ENCODE measurements around the gene OSBPL6. TPM values are rescaled to one million over a fixed set of nuclear protein-coding genes. Genes with fewer than 3 reads are reported as not detected.
A peak's percentile ranks its signal among the peaks of the same experiment; 100 is the strongest.

OSBPL6 gene
- total RNA-seq, 2 experiments from 2014 or later = 0.73 to 2.9 TPM

DNA sequence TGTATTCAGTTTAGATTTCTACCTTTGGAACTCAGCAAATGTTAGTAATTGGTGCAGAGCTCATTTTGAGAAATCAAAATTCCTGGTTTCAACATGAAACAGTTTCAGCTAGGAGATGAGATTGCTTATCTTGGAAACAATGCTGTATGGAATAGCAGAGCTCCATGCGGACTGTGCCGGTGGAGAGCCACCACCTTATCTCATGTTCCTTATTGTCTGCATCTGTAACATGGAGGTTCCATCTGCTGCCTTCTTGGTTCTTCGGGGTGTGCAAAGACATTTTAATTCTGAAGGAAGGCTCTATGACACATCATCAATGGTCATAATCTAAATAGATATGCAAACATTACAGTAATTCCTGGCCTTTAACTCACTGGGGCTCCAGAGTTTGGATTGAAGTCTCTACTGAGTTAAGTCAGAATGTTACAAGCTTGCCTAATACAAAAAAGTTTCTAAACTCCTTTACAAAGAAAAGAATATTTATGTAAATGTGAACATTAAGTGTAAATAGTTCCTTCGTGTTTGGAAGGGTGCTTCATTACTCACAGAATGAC lies 191.4 kb downstream of the OSBPL6 start:
- no peak for DNase-seq
- CTCF ChIA-PET = interaction anchor here (1.3 to 3.2 kb wide), 3 partner anchors 9 to 29 kb away, joined by 3 to 9 read pairs (median 5); no protein-coding TSS in a partner anchor
- Mint-ChIP-seq H3K4me3 (no peak overlapping the region), H3K27me3 (peaks cover 5% of the 10 kb centered on the region), H3K9me3 (ENCODE audit: low read depth) (no peaks in the 10 kb centered on the region), H3K4me1 (peaks cover 19% of the 10 kb centered on the region), H3K36me3 (peaks cover 4% of the 10 kb centered on the region), H3K27ac (peak overlapping the region; percentile 16)
- ATAC-seq = no peak

DNA sequence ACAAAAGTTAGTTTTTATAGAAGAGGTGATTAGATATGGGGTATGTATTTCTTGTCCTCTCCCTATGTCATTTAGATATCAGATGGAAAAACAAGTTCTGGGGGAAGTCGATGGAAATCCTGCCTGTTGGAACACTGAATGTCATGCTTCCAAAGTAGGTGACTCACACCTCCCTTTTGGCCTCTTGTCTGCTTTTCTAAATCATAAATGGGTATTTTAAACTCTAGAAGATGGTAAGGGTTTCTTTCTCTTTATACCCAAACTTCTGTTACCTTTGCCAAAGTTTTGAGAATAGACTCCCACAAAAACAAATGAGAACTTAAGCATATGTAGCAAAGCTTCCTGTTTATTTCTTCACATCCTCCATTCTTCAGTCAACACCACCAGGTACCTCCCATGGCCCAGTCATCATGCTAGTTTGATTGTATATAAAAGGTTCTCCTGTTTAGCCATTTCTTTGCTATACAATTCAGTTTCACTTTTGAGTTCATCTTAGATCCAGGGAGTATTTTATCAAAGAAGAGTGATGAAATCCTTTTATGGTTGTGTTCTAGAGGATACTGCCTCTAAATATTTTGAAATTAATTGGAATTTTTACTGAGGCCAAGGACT lies 192.8 kb downstream of the OSBPL6 start:
- Mint-ChIP-seq H3K4me3 (no peak overlapping the region), H3K27ac (peak overlapping the region; percentile 70), H3K36me3 (peaks cover 4% of the 10 kb centered on the region), H3K9me3 (ENCODE audit: low read depth) (no peaks in the 10 kb centered on the region), H3K27me3 (peaks cover 9% of the 10 kb centered on the region), H3K4me1 (peaks cover 10% of the 10 kb centered on the region)
- ATAC-seq = peak; percentile 75
- CTCF ChIA-PET = interaction anchor here (1.0 to 3.2 kb wide), 4 partner anchors 8 to 111 kb away, joined by 3 to 9 read pairs (median 4); no protein-coding TSS in a partner anchor
- DNase-seq = no peak

DNA sequence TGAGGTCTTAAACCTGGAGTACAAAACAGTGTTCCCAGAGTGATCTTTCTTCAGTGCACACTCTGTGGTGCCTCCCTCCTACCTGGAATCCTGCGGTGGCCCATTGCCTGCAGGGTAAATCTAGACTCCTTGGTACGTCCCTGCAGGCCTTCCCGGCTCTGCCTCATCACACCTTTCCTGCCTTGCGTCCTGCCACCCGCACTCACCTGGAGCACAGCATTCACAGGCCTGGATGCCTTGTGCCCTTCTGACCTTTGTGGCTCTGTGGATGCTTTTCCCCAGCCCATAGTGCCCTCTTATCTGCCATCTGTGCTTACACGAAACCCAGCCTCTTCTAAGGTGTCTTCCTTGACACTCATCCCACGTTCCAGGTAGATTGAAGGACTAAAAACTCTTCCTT lies 194.0 kb downstream of the OSBPL6 start:
- no peak overlapping the region for H3K27ac Mint-ChIP-seq
- no peak overlapping the region for H3K4me3 Mint-ChIP-seq
- ATAC-seq = no peak
- H3K36me3 Mint-ChIP-seq = peaks cover 4% of the 10 kb centered on the region
- H3K4me1 Mint-ChIP-seq = peaks cover 10% of the 10 kb centered on the region
- DNase-seq = no peak
- CTCF ChIA-PET = no interaction called here
- peaks cover 15% of the 10 kb centered on the region for H3K27me3 Mint-ChIP-seq
- H3K9me3 Mint-ChIP-seq (ENCODE audit: low read depth) = no peaks in the 10 kb centered on the region

DNA sequence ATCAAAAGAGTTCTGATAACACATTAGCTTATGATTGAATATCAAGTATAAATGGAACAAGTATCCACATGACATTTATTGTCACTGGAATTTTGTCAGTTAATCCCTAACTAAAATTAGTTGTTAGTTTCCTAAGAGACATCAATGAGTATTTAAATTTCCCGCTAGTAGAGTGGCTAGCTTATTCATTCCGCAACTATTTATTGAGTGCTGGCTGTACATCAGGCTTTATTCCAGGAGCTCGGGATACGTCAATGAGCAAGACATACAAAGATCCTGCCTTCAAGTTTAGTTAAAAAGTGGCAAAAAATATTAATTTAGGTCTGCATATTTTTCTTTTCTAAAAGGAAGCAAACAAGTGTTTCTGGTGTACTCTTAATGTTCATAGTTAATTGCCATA lies 197.4 kb downstream of the OSBPL6 start:
- DNase-seq = no peak
- H3K9me3 Mint-ChIP-seq (ENCODE audit: low read depth) = no peaks in the 10 kb centered on the region
- peaks cover 4% of the 10 kb centered on the region for H3K36me3 Mint-ChIP-seq
- no peak overlapping the region for H3K27ac Mint-ChIP-seq
- ATAC-seq = no peak
- H3K4me1 Mint-ChIP-seq = peaks cover 8% of the 10 kb centered on the region
- peaks cover 18% of the 10 kb centered on the region for H3K27me3 Mint-ChIP-seq
- CTCF ChIA-PET = interaction anchor here (1.3 to 2.2 kb wide), 3 partner anchors 10 to 59 kb away, joined by 4 to 14 read pairs (median 5); partner anchors contain the start of genes PJVK and PRKRA
- H3K4me3 Mint-ChIP-seq = no peak overlapping the region

DNA sequence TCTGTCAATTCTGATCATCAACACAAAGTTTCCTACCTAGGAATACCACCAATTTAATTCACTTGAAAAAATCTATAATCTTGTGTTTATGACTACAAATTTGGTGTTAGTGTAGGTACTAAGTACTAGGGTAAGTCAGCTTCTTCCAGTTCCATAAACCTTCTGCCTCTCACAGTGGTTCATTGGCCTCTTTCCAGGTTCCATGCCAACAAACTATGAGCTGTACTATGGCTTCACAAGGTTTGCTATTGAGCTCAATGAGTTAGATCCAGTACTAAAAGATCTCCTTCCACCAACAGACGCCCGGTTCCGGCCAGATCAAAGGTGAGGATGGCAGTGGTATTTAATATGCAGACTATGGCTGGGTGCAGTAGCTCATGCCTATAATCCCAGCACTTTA lies 197.9 kb downstream of the OSBPL6 start:
- Mint-ChIP-seq H3K36me3 (peaks cover 2% of the 10 kb centered on the region), H3K9me3 (ENCODE audit: low read depth) (no peaks in the 10 kb centered on the region), H3K27me3 (peaks cover 18% of the 10 kb centered on the region), H3K27ac (no peak overlapping the region), H3K4me3 (no peak overlapping the region), H3K4me1 (peaks cover 6% of the 10 kb centered on the region)
- ATAC-seq = no peak
- CTCF ChIA-PET = interaction anchor here (0.8 to 2.2 kb wide), 4 partner anchors 9 to 59 kb away, joined by 3 to 14 read pairs (median 4); partner anchors contain the start of genes PJVK and PRKRA
- DNase-seq = no peak

DNA sequence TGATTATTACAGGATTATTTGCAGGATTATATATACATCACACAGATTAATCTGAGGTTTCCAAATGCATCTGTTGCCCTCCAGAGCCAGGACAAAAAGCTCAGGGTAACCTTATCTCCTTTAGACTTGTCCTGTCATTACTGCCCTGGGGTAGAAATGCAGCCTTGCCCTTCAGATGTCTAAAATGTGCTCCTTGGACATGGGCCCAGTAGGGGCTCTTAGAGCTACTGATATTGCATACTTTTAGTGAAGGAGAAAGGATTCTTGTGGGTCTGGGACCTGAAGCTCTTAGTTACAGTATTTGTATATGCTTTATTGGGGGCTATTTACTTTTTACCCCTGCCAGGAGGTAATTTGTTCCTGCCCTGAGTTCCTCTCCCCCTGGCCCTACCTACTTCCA lies 200.5 kb downstream of the OSBPL6 start:
- no peaks in the 10 kb centered on the region for H3K9me3 Mint-ChIP-seq (ENCODE audit: low read depth)
- no peak overlapping the region for H3K4me3 Mint-ChIP-seq
- CTCF ChIA-PET = interaction anchor here (0.7 to 5.9 kb wide), 11 partner anchors 9 to 481 kb away, joined by 3 to 139 read pairs (median 6); partner anchors contain the start of gene PLEKHA3
- H3K4me1 Mint-ChIP-seq = peaks cover 8% of the 10 kb centered on the region
- no peaks in the 10 kb centered on the region for H3K36me3 Mint-ChIP-seq
- no peak for DNase-seq
- H3K27me3 Mint-ChIP-seq = peaks cover 18% of the 10 kb centered on the region
- ATAC-seq = no peak
- H3K27ac Mint-ChIP-seq = no peak overlapping the region

DNA sequence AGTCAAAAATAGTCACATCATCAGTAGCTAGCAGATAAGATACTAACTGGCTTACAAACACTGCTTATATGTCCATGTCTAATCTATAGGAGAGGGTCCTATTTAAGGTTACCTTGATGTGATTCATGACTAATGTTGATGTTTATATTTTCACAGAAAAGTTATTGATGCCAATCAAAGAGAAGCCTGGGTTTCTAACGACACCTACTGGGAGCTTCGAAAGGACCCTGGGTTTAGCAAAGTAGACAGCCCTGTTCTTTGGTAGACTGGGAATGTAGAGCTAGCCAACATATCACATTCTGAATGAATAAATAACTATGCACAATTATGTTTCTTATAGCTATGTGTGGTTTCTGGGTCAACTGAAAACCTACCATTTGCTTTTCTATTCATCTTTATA lies 201.0 kb downstream of the OSBPL6 start:
- H3K36me3 Mint-ChIP-seq = no peaks in the 10 kb centered on the region
- no peak overlapping the region for H3K4me3 Mint-ChIP-seq
- peaks cover 18% of the 10 kb centered on the region for H3K27me3 Mint-ChIP-seq
- no peak for ATAC-seq
- CTCF ChIA-PET = interaction anchor here (0.7 to 5.9 kb wide), 11 partner anchors 9 to 481 kb away, joined by 3 to 139 read pairs (median 6); partner anchors contain the start of gene PLEKHA3
- DNase-seq = no peak
- peaks cover 8% of the 10 kb centered on the region for H3K4me1 Mint-ChIP-seq
- H3K9me3 Mint-ChIP-seq (ENCODE audit: low read depth) = no peaks in the 10 kb centered on the region
- no peak overlapping the region for H3K27ac Mint-ChIP-seq

DNA sequence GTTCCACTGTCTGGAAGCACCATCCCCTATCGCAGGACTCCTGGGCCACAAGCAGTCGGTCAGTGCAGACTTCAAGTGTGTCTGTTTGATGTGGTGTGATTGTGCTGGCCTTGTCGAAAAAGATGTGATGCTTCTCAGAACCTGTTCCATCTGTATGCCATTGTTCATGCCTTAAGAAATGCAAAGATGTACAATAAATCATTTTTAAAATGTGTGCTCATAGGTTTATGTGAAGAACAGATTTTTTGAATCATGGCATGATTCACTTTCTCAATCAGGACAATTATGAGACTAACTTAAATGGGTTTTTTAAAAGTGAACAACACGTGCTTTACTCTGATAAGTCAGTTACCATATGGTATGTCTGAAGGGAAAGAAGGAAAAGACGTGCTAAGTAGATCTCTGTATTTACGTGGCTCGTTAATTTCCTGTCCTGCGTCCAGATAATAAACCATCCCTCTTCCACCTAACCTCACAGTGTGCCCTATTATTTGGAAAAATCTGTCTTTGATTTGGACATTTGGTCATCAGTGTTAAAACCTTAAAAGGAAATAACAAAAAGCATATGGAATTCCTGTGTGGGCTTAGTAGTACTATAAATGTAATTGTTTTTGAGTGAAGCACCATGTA lies 201.7 kb downstream of the OSBPL6 start:
- CTCF ChIA-PET = interaction anchor here (0.9 to 5.9 kb wide), 9 partner anchors 8 to 127 kb away, joined by 3 to 139 read pairs (median 6); no protein-coding TSS in a partner anchor

DNA sequence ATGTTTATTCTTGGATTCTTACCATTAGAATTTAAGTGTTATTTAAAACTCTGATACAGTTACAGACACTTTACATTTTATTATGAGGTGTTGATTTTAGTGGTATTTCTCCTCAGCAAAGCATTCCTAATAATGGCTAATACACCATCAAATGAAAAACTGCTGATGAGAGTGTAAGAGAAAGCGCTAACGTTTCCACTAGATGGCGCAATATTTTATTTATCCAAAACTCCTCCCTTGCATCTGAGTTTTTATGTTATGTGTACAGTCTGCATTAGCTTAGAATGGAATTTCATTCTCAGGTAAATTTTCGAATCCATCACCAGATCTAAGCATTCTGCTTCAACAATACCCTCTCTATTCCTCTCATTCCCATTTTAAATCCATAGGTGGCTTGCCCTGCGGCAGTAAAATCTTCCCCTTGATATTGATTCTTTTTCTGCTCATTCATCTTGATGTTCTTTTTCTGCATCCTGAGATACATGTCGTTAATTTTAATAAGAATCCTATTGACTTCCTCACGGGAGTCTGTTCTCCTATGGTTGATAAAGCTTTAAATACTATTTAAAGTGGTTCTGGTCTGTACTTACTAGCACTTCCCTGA lies 202.8 kb downstream of the OSBPL6 start:
- Mint-ChIP-seq H3K4me3 (no peak overlapping the region), H3K36me3 (peaks cover under 1% of the 10 kb centered on the region), H3K4me1 (peaks cover 16% of the 10 kb centered on the region), H3K9me3 (ENCODE audit: low read depth) (no peaks in the 10 kb centered on the region), H3K27ac (no peak overlapping the region), H3K27me3 (peaks cover 17% of the 10 kb centered on the region)
- no peak for DNase-seq
- ATAC-seq = peak; percentile 89
- CTCF ChIA-PET = interaction anchor here (0.8 to 5.9 kb wide), 9 partner anchors 10 to 285 kb away, joined by 3 to 139 read pairs (median 5); partner anchors contain the start of gene RBM45

More for the DNA sequence above, 201.7 kb downstream of the OSBPL6 start:
- H3K9me3 Mint-ChIP-seq (ENCODE audit: low read depth) = no peaks in the 10 kb centered on the region
- H3K27me3 Mint-ChIP-seq = peaks cover 18% of the 10 kb centered on the region
- H3K4me3 Mint-ChIP-seq = no peak overlapping the region
- DNase-seq (no peak), ATAC-seq (no peak)
- no peak overlapping the region for H3K27ac Mint-ChIP-seq
- peaks cover 8% of the 10 kb centered on the region for H3K4me1 Mint-ChIP-seq
- no peaks in the 10 kb centered on the region for H3K36me3 Mint-ChIP-seq

DNA sequence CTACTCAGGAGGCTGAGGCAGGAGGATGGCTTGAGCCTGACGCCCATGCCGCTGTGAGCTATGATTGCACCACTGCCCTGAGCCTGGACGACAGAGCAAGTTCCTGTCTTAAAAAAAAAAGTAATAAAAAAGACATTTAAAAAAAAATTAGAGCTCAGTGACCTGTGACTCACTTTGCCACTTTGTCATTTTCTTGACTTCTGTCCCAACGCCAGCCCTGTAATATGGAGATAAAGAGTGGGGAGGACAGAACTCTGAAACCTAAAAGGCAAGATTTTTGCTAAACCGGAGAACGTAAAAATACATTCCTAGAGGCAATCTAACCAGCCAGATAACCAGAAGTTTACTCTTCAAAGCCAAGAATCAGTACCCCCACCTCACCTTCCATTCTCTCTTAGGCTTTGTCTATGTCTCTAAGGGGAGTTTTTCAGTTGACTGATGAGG lies 207.7 kb downstream of the OSBPL6 start:
- peaks cover 2% of the 10 kb centered on the region for H3K27me3 Mint-ChIP-seq
- peaks cover 5% of the 10 kb centered on the region for H3K36me3 Mint-ChIP-seq
- CTCF ChIA-PET = interaction anchor here (1.3 to 7.9 kb wide), 3 partner anchors 10 to 49 kb away, joined by 3 to 150 read pairs (median 4); partner anchors contain the start of genes PJVK and PRKRA
- H3K4me1 Mint-ChIP-seq = peaks cover 54% of the 10 kb centered on the region
- H3K27ac Mint-ChIP-seq = peak overlapping the region; percentile 36
- H3K9me3 Mint-ChIP-seq (ENCODE audit: low read depth) = no peaks in the 10 kb centered on the region
- no peak for DNase-seq
- H3K4me3 Mint-ChIP-seq = no peak overlapping the region
- ATAC-seq = no peak

DNA sequence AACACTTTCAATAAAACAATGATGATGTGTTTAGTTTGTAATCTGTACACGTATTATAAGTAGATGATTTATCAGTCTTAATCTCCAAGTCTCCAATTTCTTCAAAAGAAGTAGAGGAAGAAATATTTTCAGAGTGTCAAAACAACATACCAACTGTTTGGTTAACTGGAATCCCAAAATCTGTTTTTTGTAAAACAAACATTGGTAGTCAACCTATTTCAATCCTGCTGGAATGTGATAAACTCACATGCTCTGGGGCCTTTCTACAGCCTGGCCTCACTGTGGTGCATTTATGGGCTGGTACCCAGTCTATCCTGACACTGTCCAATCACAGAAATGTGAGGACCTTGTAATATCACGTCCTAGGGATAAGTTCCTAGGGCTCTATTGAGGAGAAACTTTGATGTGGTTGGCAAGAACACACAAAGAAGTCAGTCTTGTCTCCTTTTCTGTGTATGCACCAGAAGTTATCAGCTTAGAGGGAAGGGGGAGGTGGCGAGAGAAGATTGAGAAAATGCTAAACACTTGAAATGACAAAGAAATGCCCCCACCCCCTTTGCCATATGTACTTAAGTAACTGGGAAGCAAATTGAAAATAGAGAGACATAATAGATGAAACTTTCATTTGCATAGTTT lies 209.5 kb downstream of the OSBPL6 start:
- Mint-ChIP-seq H3K4me3 (peak overlapping the region; percentile 56), H3K36me3 (peaks cover 7% of the 10 kb centered on the region), H3K27ac (peak overlapping the region; percentile 86), H3K4me1 (peaks cover 54% of the 10 kb centered on the region), H3K9me3 (ENCODE audit: low read depth) (no peaks in the 10 kb centered on the region), H3K27me3 (peaks cover 2% of the 10 kb centered on the region)
- DNase-seq (peak; percentile 51), ATAC-seq (peak; percentile 55)
- CTCF ChIA-PET = interaction anchor here (1.1 to 7.9 kb wide), 3 partner anchors 8 to 47 kb away, joined by 3 to 150 read pairs (median 6); partner anchors contain the start of genes PJVK and PRKRA

DNA sequence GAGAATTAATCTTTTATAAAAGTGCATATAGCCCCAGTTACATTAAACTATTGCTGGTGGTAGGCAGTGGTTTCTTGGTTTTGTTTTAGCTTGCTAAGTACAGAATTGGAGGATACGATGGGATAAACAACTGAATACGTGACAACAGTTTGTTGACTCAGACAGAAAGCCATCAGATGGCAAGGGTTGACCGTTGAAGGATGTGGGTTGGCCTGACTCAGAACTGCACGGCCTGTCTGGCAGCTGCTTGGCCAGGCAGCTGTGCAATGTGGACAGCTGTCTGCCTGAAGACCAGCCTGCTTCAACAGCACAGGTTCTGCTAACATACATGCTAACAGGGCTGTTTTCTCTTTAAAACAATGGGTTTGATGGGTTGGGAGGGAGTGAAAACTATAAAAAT lies 210.1 kb downstream of the OSBPL6 start:
- peaks cover 54% of the 10 kb centered on the region for H3K4me1 Mint-ChIP-seq

More for the DNA sequence above, 210.1 kb downstream of the OSBPL6 start:
- H3K4me3 Mint-ChIP-seq = peak overlapping the region; percentile 56
- peak; percentile 93 for ATAC-seq
- H3K36me3 Mint-ChIP-seq = peaks cover 7% of the 10 kb centered on the region
- peak overlapping the region; percentile 86 for H3K27ac Mint-ChIP-seq
- H3K27me3 Mint-ChIP-seq = peaks cover 2% of the 10 kb centered on the region
- CTCF ChIA-PET = interaction anchor here (1.1 to 7.9 kb wide), 3 partner anchors 9 to 47 kb away, joined by 3 to 150 read pairs (median 6); partner anchors contain the start of genes PJVK and PRKRA
- DNase-seq = peak; percentile 93
- no peaks in the 10 kb centered on the region for H3K9me3 Mint-ChIP-seq (ENCODE audit: low read depth)
